Measurements from ENCODE around the gene ARID3A. TPM values are rescaled to one million over a fixed set of nuclear protein-coding genes. Genes with fewer than 3 reads are reported as not detected.
A peak's percentile ranks its signal among the peaks of the same experiment; 100 is the strongest.

ARID3A gene
- total RNA-seq, 2 donors from 2014 or later = 42.8 to 46.1 TPM

- H3K4me3 Mint-ChIP-seq = no peak overlapping the region
- peaks cover 15 to 18% of the 10 kb centered on the region in 2 donors for H3K27me3 Mint-ChIP-seq
- ATAC-seq (no peak), DNase-seq (ENCODE audit: low spot score) (no peak)
- H3K4me1 Mint-ChIP-seq (ENCODE audit: low read depth in 2 of 2) = peaks cover 6 to 11% of the 10 kb centered on the region in 2 donors
- no peaks in the 10 kb centered on the region for H3K9me3 Mint-ChIP-seq
- H3K36me3 Mint-ChIP-seq = no peaks in the 10 kb centered on the region
- no peak overlapping the region for H3K27ac Mint-ChIP-seq
Measured at GRCh38 chr19:999379-999719, 73.5 kb downstream of the ARID3A start.

- Mint-ChIP-seq H3K4me3 (no peak within 1 kb of the TSS), H3K27ac (no peak within 1 kb of the TSS), H3K27me3 (peaks cover 15 to 18% of the 10 kb centered on the region in 2 donors), H3K9me3 (no peaks in the 10 kb centered on the region), H3K4me1 (ENCODE audit: low read depth in 2 of 2) (peaks cover 6 to 11% of the 10 kb centered on the region in 2 donors), H3K36me3 (no peaks in the 10 kb centered on the region)
- ATAC-seq = peak; percentile 50 to 56
- DNase-seq (ENCODE audit: low spot score) = no peak
Measured at GRCh38 chr19:1000095-1000494, 74.3 kb downstream of the ARID3A start, which contains the start of gene GRIN3B. GRIN3B (plus strand) TSS chr19:1000419; CDS start chr19:1000438, 19 bp downstream.

- DNase-seq (ENCODE audit: low spot score) (no peak), ATAC-seq (no peak)
- H3K4me3 Mint-ChIP-seq = no peak overlapping the region
- no peaks in the 10 kb centered on the region for H3K9me3 Mint-ChIP-seq
- H3K4me1 Mint-ChIP-seq (ENCODE audit: low read depth in 2 of 2) = peaks cover 6 to 11% of the 10 kb centered on the region in 2 donors
- H3K27me3 Mint-ChIP-seq = peaks cover 15 to 18% of the 10 kb centered on the region in 2 donors
- H3K27ac Mint-ChIP-seq = no peak overlapping the region
- H3K36me3 Mint-ChIP-seq = no peaks in the 10 kb centered on the region
Measured at GRCh38 chr19:1000591-1001537, 75.0 kb downstream of the ARID3A start.

- DNase-seq (ENCODE audit: low spot score) (no peak), ATAC-seq (peak; percentile 72 to 82)
- no peak overlapping the region for H3K4me3 Mint-ChIP-seq
- H3K27me3 Mint-ChIP-seq = peaks cover 15 to 18% of the 10 kb centered on the region in 2 donors
- H3K36me3 Mint-ChIP-seq = no peaks in the 10 kb centered on the region
- H3K9me3 Mint-ChIP-seq = no peaks in the 10 kb centered on the region
- peaks cover 6 to 8% of the 10 kb centered on the region in 2 donors for H3K4me1 Mint-ChIP-seq (ENCODE audit: low read depth in 2 of 2)
- no peak overlapping the region for H3K27ac Mint-ChIP-seq
Measured at GRCh38 chr19:1001538-1002166, 75.8 kb downstream of the ARID3A start.

- Mint-ChIP-seq H3K9me3 (no peaks in the 10 kb centered on the region), H3K27me3 (peaks cover 15 to 18% of the 10 kb centered on the region in 2 donors), H3K36me3 (no peaks in the 10 kb centered on the region), H3K4me1 (ENCODE audit: low read depth in 2 of 2) (peaks cover 6 to 14% of the 10 kb centered on the region in 2 donors), H3K27ac (no peak overlapping the region), H3K4me3 (no peak overlapping the region)
- no peak for DNase-seq (ENCODE audit: low spot score)
- ATAC-seq = no peak
Measured at GRCh38 chr19:1002600-1002999, 76.8 kb downstream of the ARID3A start.

- ATAC-seq = no peak
- Mint-ChIP-seq H3K27me3 (peaks cover 12 to 18% of the 10 kb centered on the region in 2 donors), H3K27ac (no peak overlapping the region), H3K4me1 (ENCODE audit: low read depth in 2 of 2) (peaks cover 6 to 14% of the 10 kb centered on the region in 2 donors), H3K4me3 (no peak overlapping the region), H3K9me3 (no peaks in the 10 kb centered on the region), H3K36me3 (no peaks in the 10 kb centered on the region)
- DNase-seq (ENCODE audit: low spot score) = no peak
Measured at GRCh38 chr19:1003283-1003682, 77.4 kb downstream of the ARID3A start.

- Mint-ChIP-seq H3K27ac (no peak overlapping the region), H3K36me3 (no peaks in the 10 kb centered on the region), H3K4me1 (ENCODE audit: low read depth in 2 of 2) (peaks cover 6 to 10% of the 10 kb centered on the region in 2 donors), H3K27me3 (peaks cover 5 to 11% of the 10 kb centered on the region in 2 donors), H3K9me3 (no peaks in the 10 kb centered on the region), H3K4me3 (no peak overlapping the region)
- no peak for DNase-seq (ENCODE audit: low spot score)
- ATAC-seq = no peak
Measured at GRCh38 chr19:1004204-1004802, 78.5 kb downstream of the ARID3A start.

- Mint-ChIP-seq H3K27me3 (peaks cover 4 to 8% of the 10 kb centered on the region in 2 donors), H3K4me3 (no peak overlapping the region), H3K27ac (no peak overlapping the region), H3K4me1 (ENCODE audit: low read depth in 2 of 2) (peaks cover 6 to 10% of the 10 kb centered on the region in 2 donors), H3K36me3 (no peaks in the 10 kb centered on the region), H3K9me3 (no peaks in the 10 kb centered on the region)
- no peak for DNase-seq (ENCODE audit: low spot score)
- ATAC-seq = no peak
Measured at GRCh38 chr19:1004803-1005664, 79.2 kb downstream of the ARID3A start.

GRCh38 chr19:1006711-1007398, 81.0 kb downstream of the ARID3A start:
- no peak overlapping the region for H3K27ac Mint-ChIP-seq
- no peak overlapping the region for H3K4me3 Mint-ChIP-seq
- H3K36me3 Mint-ChIP-seq = no peaks in the 10 kb centered on the region
- DNase-seq (ENCODE audit: low spot score) = no peak
- no peaks in the 10 kb centered on the region for H3K9me3 Mint-ChIP-seq
- peaks cover 4 to 8% of the 10 kb centered on the region in 2 donors for H3K27me3 Mint-ChIP-seq
- peaks cover 6 to 10% of the 10 kb centered on the region in 2 donors for H3K4me1 Mint-ChIP-seq (ENCODE audit: low read depth in 2 of 2)
- ATAC-seq = no peak

GRCh38 chr19:1007399-1008251, 81.8 kb downstream of the ARID3A start:
- H3K4me3 Mint-ChIP-seq = no peak overlapping the region
- H3K4me1 Mint-ChIP-seq (ENCODE audit: low read depth in 2 of 2) = peaks cover 3 to 8% of the 10 kb centered on the region in 2 donors
- H3K27me3 Mint-ChIP-seq = peaks cover 2 to 4% of the 10 kb centered on the region in 2 donors
- ATAC-seq (no peak), DNase-seq (ENCODE audit: low spot score) (no peak)
- no peaks in the 10 kb centered on the region for H3K36me3 Mint-ChIP-seq
- H3K27ac Mint-ChIP-seq = no peak overlapping the region
- H3K9me3 Mint-ChIP-seq = no peaks in the 10 kb centered on the region

GRCh38 chr19:1008268-1009040, 82.6 kb downstream of the ARID3A start:
- DNase-seq (ENCODE audit: low spot score) (no peak), ATAC-seq (no peak)
- Mint-ChIP-seq H3K9me3 (no peaks in the 10 kb centered on the region), H3K27ac (no peak overlapping the region), H3K27me3 (no peaks in the 10 kb centered on the region), H3K36me3 (no peaks in the 10 kb centered on the region), H3K4me1 (ENCODE audit: low read depth in 2 of 2) (peaks cover 0 to 6% of the 10 kb centered on the region in 2 donors), H3K4me3 (no peak overlapping the region)

Measured in natural killer cell treated with Interleukin-12 subunit alpha and Interleukin-12 subunit beta and Interleukin-15 and Interleukin-18, amount 100 ng/mL, for 72 hours (primary cell).